ENCODE data around the gene HPS4.
"Not testable (repeated sequence)": the region's sequence is repeated elsewhere in the genome, so short reads cannot be mapped to it uniquely, and the experiment has no call there.

Gene HPS4

GRCh38 chr22:26483439-26484359 is at the start of gene HPS4, which contains the start of gene SRRD:
Gene HPS4, minus strand, starts transcription at chr22:26483783. Its CDS starts 2,021 bp downstream, at chr22:26481762.
Gene SRRD, plus strand, starts transcription at chr22:26483877. Its CDS starts 14 bp downstream, at chr22:26483891.
- peak; percentile 26 for DNase-seq

DNA sequence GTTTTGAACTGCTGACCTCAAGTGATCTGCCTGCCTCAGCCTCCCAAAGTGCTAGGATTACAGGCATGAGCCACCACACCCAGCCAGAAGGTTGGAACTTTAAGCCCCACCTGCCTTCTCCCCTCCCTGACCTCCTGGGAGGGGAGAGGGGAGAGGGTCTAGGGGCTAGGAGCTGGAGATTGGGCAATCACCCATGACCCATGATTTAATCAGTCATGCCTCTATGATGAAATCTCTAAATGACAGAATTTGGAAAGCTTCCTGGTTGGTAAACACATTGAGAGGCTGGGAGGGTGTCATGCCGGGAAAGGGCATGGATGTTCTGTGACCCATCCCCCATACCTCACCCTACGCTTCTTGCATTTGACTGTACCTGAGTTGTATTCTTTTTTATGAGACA is 45.8 kb upstream of the HPS4 start:
- peak; percentile 73 for DNase-seq

GRCh38 chr22:26528518-26528917 is 44.9 kb upstream of the HPS4 start:
- DNase-seq: not testable (repeated sequence)

DNA sequence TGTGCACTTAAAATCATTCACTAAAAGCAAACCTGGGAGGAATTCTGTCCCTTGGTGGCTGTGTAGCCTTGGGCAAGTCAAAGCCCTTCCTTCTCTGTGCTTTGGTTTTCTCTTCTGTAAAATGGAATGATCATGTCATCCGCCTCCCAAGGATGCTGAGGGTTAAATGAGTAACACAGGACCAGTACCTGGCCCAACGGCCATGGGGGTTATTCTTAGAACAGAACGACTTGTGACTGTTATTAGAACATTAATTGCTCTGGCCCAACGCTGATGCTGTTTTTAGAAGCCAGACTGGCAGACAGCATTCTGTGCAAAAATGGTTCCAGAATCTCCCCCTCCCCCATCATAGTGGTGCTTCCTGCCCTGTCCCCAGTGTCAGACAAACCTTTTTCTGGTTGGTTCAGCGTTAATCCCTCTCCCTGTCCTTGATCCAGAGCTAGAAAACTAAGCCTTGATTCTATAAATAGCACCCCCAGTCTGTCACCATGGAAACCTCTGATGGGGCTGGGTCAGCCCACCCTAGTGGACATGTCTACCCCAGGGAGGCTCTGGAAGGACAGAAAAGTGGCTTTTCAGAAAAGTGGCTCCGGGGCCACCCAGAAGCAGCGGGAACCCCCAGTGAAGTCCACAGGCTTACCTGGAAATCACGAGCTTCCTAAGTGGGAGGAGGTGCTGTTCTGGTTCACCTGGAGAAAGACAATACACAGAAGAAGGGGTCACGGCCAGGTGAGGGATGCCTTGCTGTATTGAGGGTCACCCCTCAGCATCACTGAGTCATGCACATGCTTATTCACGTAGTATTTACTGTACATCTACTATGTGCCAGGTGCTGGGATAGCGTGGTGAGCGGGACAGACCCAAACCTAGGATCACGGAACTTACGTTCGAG is 44.2 kb upstream of the HPS4 start:
- no peak for DNase-seq

DNA sequence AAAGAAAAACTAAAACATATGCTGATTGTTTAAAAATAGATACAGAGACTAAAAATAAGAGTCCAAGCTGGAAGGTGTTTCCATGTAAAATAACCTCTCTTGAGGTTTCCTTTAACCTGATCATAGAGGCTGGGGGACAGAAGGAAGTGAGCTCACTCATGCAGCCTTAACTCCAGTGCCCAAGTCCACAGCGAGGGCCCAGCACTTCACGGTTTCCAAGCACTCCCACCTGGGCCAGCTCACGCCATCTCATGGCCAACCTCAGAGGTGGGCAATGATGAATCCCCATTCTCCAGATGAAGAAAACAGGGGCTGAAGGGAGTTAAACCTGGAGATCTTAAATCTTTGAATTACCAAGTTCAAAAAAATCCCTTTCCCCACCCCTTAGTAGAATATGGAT is 43.6 kb upstream of the HPS4 start:
- no peak for DNase-seq

DNA sequence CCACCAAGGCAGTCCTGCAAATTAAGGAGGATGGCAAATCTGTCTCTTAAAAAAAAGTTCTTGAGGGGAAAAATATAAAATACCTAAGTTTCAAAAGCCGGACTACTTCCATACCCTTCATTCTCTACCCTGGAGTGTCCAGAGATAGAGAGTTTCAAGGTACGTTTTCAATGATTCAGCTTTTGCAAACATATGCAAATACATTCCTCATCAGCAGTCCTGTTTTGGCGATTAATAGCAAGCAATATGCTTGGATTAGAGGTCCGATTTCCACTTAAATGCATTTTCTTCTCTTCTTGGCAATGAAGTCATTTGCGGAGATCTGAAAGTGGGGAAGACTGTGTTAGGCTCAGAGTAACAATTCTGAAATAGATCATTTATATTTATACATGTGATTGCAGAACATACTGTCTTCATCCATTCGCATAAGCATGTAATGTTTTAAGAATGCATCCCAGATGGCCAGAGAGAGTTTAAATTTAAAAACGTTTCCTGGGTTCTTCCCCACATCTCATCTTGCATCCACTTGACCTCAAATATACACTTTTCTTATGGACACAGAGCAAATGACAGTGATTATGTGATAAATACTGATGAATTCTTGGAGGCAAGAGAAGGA is 42.5 kb upstream of the HPS4 start:
- DNase-seq: no peak

GRCh38 chr22:26524870-26525269 is 41.3 kb upstream of the HPS4 start:
- no peak for DNase-seq

DNA sequence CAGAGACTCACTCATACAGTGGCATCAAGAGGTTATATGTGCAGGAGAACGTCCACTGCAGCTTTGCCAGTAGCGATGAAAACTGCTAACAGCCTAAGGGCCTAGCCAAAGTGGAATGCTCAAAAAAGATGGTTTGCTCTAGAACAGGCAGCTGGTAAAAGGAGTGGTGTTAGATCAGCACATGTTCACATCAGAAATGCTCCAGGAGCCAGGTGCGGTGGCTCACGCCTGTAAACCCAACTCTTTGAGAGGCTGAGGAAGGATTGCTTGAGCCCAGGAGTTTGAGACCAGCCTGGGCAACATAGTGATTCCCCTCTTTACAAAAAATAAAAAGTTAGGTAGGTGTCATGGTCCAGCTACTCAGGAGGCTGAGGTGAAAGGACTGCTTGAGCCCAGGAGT is 39.0 kb upstream of the HPS4 start:
- DNase-seq: no peak

- no peak for DNase-seq
Observed at GRCh38 chr22:26522012-26522411, 38.4 kb upstream of the HPS4 start.

- no peak for DNase-seq
Observed at GRCh38 chr22:26517429-26517828, 33.8 kb upstream of the HPS4 start.

DNA sequence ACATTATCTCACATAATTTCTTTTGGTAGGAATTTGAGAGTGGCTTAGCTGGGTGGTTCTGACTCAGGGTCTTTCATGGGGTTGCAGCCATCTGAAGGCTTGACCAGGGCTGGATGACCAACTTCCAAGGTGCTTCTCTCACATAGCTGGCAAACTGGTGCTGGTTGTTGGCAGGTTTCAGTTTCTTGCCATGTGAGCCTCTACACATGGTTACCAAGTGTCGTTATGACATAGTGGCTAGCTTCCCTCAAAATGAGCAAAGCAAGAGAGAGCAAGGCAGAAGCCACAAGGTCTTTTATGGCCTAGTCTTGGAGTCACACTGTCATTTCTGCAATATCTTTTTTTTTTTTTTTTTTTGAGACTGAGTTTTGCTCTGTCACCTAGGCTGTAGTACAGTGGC is 32.9 kb upstream of the HPS4 start:
- no peak for DNase-seq

- no peak for DNase-seq
Observed at GRCh38 chr22:26515931-26516330, 32.3 kb upstream of the HPS4 start.

- no peak for DNase-seq
Observed at GRCh38 chr22:26514419-26515161, 31.0 kb upstream of the HPS4 start.

DNA sequence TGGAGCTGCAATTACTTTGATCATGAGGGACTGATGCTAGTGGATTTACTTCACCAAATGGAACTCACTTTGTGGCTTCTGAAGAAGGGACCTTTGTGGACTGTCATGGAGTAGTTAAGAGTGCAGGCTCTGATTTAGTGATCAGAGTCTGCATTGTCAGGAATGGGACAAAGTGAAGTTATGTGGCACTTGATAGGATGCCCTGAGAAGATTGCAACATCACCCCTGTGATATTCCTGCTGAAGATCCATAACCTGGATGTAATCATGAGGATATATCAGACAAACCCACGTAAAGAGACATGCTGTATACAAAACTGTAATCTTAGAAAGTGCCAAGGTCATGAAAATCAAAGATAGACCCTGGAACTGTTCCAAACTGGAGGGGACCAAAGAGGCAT is 30.3 kb upstream of the HPS4 start:
- DNase-seq: no peak

GRCh38 chr22:26512149-26512793 is 28.7 kb upstream of the HPS4 start, which contains the start of gene TFIP11:
Gene TFIP11, minus strand, starts transcription at chr22:26512473. Its CDS starts 2,201 bp downstream, at chr22:26510272.
- peak; percentile 56 for DNase-seq

DNA sequence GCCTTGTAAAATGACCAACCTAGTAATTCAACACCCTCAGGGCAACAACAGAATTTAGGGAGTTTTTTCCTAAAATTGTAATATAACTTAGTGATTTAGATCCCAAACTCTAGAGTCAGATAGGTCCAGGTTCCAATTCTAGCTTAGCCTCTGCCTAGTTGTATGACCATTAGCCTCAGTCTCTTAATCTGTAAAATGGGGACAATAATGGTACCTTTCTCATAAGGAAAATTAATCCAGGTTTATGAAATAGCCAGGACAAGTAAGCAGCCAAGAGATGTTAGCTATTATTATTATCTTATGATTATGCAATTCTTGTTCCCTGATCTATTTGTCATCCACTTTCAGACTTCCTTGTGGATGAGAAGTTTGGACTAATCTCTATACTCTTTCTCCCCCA is 24.6 kb upstream of the HPS4 start:
- DNase-seq: no peak

DNA sequence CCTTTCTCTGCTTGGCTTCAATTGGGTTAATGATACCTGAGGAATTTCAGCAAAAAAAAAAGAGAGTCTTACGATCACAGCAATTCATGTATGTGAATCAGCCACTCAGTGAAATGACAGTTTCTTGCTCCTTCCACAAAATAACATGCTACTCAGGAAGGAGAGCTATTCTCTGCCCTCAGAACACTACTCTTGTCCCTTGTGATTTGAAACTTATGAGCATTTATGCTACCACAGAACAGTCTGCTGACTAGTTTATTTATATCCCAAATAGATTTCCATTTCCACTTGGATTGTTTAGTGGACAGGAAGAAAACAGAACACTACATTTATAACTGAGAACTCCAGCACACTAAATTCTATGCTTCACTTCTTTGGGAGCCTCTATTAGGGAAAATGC is 20.2 kb upstream of the HPS4 start:
- no peak for DNase-seq

DNA sequence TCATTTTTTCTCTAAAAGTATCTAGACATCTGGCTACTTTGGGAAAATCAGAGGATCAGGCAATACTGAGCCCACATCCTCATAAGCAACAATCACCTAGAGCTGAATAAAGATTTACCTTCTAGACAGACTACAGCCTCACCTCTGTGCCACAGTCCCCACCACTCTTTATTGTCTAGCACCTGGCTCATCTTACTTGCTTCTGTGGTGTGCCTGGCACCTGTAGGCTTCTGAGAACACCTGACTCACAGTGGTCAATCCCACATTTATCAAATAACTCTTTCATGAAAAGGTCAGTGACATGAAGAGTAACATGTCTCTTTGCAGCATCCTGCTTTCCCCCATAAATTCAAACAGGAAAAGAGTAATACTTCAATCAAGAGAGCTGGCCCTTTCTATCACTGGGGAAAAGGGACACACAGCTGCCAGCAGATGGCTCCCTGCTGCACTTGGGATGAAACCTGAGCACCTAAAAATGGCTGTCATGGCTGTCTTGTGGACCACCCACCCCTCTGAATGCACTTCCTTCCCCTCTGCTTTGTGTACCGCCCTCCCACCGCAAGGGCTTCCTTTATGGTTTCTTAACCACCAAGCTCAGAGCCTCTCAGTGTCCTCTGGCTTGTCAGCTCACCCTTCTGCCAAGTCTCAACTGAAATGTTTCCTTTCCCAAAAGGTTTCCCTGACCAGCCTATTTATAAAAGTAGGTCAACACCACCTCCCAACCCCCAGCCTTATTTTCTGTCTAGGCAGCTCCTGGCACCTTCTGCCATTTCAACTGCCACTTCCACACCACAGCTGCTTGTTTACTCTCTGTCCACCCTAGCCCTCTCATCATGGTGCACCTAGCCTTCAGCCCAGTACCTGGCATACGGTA is 19.3 kb upstream of the HPS4 start:
- DNase-seq: peak; percentile 30

GRCh38 chr22:26501996-26502395 is 18.4 kb upstream of the HPS4 start:
- no peak for DNase-seq

DNA sequence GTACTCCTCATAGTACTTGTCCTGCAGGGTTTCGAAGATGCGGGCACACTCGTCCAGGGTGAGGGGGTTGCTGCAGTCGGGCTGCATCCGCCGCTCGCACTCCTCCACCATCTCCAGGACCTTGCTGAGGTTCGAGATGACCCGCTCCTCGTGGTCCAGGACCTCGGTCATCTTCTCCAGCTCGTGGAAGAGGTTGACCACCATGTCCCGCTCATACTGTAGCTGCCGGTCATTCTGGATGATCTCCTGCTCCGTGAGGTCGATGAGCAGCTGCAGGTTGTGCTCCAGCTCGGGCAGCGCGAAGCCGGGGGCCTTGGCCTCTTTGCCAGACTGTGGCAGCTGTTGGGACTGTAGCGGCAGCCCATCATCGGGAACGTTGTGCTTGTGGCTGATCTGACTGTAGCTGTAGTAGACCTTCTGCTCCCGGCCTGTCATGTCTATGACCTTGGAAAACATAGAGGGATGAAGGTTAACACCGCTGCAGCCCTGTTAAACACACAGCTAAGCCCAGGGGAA is 15.7 kb upstream of the HPS4 start:
- DNase-seq: no peak

- no peak for DNase-seq
Observed at GRCh38 chr22:26496456-26496855, 12.9 kb upstream of the HPS4 start.

Measured in NCI-H2029 treated with DMSO at 0.1 percent for 48 hours (cell line).